HG03280 (cell line): ENCODE data around the gene KRT17.
"Not testable (repeated sequence)": the region's sequence is repeated elsewhere in the genome, so short reads cannot be mapped to it uniquely, and the experiment has no call there.

ENCODE experiments used
- ATAC-seq: cut with Tn5 transposase; IDR thresholded peaks from one replicate; pipeline ENCODE4 v1.9.1; 2021; ENCODE audit warnings: mild to moderate bottlenecking, moderate library complexity; ENCODE audit not compliant: unreplicated experiment

The KRT17 gene

GRCh38 chr17:41600318-41600717 is 24.1 kb downstream of the KRT17 start:
- ATAC-seq = no peak

- ATAC-seq = no peak
These were observed 24.7 kb downstream of the KRT17 start for GRCh38 chr17:41599680-41600079.

GRCh38 chr17:41595585-41595984 is 28.8 kb downstream of the KRT17 start:
- ATAC-seq = no peak

- ATAC-seq = no peak
These were observed 29.9 kb downstream of the KRT17 start for GRCh38 chr17:41594363-41594915.

- ATAC-seq = no peak
These were observed 30.9 kb downstream of the KRT17 start for GRCh38 chr17:41593306-41593981.

GRCh38 chr17:41592601-41593305 is 31.6 kb downstream of the KRT17 start:
- no peak for ATAC-seq

- no peak for ATAC-seq
These were observed 35.1 kb downstream of the KRT17 start for GRCh38 chr17:41589301-41589700.

- no peak for ATAC-seq
These were observed 36.1 kb downstream of the KRT17 start for GRCh38 chr17:41588126-41588810.

GRCh38 chr17:41586863-41587495 is 37.4 kb downstream of the KRT17 start, which contains the start of gene KRT14:
TSS of gene KRT14 (minus strand) at chr17:41586895. CDS start at chr17:41586834, 61 bp downstream.
- no peak for ATAC-seq

GRCh38 chr17:41585301-41586056 is 38.9 kb downstream of the KRT17 start:
- ATAC-seq = no peak

- ATAC-seq = not testable (repeated sequence)
These were observed 39.9 kb downstream of the KRT17 start for GRCh38 chr17:41584331-41584927.

GRCh38 chr17:41583137-41584127 is 40.9 kb downstream of the KRT17 start:
- ATAC-seq = no peak

GRCh38 chr17:41582061-41582968 is 42.1 kb downstream of the KRT17 start:
- not testable (repeated sequence) for ATAC-seq

GRCh38 chr17:41581366-41582060 is 42.9 kb downstream of the KRT17 start:
- ATAC-seq = no peak

- ATAC-seq = no peak
These were observed 43.5 kb downstream of the KRT17 start for GRCh38 chr17:41580687-41581365.

GRCh38 chr17:41580244-41580575 is 44.2 kb downstream of the KRT17 start:
- ATAC-seq = no peak
